ENCODE measurements around the gene ZNHIT2.

GRCh38 chr11:65107078-65107477 is 10.4 kb downstream of the ZNHIT2 start:
- TF ChIP-seq SIX5 (IDR thresholded peaks at IDR 0.05; ENCODE audit: low read depth, low read length, severe bottlenecking) = no peak
- TF ChIP-seq, protein P1, sequence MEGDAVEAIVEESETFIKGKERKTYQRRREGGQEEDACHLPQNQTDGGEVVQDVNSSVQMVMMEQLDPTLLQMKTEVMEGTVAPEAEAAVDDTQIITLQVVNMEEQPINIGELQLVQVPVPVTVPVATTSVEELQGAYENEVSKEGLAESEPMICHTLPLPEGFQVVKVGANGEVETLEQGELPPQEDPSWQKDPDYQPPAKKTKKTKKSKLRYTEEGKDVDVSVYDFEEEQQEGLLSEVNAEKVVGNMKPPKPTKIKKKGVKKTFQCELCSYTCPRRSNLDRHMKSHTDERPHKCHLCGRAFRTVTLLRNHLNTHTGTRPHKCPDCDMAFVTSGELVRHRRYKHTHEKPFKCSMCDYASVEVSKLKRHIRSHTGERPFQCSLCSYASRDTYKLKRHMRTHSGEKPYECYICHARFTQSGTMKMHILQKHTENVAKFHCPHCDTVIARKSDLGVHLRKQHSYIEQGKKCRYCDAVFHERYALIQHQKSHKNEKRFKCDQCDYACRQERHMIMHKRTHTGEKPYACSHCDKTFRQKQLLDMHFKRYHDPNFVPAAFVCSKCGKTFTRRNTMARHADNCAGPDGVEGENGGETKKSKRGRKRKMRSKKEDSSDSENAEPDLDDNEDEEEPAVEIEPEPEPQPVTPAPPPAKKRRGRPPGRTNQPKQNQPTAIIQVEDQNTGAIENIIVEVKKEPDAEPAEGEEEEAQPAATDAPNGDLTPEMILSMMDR (IDR thresholded peaks at IDR 0.05 in 2 of 3, conservative IDR thresholded peaks at IDR 0.05 in 1 of 3; ENCODE audit: control insufficient read depth in 2 of 3, extremely low read depth in 1 of 3, insufficient read depth in 1 of 3, low read depth in 3 of 3, low read length in 3 of 3) = no peak

Measured in GM12878 (cell line).